Pons (tissue), 1 donor: ENCODE results near the gene N4BP2L2.

Source experiments
- DNase-seq: peaks from one replicate; pipeline ENCODE4 v3.0.0-alpha.2; 2016; ENCODE audit warnings: low spot score

The N4BP2L2 gene

GRCh38 chr13:32468502-32469142, 70.0 kb downstream of the N4BP2L2 start:
- no peak for DNase-seq

DNA sequence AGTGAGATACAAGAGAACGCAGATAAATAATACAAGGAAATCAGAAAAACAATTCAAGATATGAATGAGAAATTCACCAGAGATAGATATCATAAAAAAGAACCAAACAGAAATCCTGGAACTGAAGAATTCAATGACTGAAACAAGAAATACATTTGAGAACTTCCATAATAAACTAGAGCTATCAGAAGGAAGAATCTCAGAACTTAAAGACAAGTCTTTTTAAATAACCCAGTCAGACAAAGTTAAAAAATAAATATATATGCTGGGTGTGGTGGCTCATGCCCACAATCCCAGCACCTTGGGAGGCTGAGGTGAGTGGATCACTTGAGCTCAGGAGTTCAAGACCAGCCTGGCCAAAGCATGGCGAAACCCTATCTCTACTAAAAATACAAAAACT, 82.0 kb downstream of the N4BP2L2 start:
- no peak for DNase-seq

DNA sequence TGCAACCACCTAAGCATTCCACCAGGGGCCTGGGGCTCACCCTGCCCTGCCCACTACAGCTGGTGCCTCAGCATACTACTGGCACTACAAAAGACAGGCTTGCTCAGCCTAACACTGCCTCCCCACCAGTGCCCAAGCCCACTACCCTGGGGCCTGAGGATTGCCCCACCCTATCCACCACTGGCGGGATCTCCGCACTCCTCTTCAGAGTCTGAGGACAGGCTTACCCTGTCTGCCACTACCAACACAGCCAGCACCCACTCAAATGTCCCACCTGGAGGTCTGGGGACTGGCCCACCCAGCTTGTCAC, 83.0 kb downstream of the N4BP2L2 start:
- no peak for DNase-seq

- DNase-seq, result no peak
Measured at GRCh38 chr13:32454886-32455593, 83.6 kb downstream of the N4BP2L2 start.

GRCh38 chr13:32453981-32454380, 84.6 kb downstream of the N4BP2L2 start:
- no peak for DNase-seq

GRCh38 chr13:32448972-32449371, 89.6 kb downstream of the N4BP2L2 start:
- no peak for DNase-seq

GRCh38 chr13:32447894-32448623, 90.5 kb downstream of the N4BP2L2 start:
- DNase-seq, result no peak

- DNase-seq, result no peak
Measured at GRCh38 chr13:32446773-32447465, 91.7 kb downstream of the N4BP2L2 start.

- no peak for DNase-seq
Measured at GRCh38 chr13:32446220-32446619, 92.4 kb downstream of the N4BP2L2 start.

DNA sequence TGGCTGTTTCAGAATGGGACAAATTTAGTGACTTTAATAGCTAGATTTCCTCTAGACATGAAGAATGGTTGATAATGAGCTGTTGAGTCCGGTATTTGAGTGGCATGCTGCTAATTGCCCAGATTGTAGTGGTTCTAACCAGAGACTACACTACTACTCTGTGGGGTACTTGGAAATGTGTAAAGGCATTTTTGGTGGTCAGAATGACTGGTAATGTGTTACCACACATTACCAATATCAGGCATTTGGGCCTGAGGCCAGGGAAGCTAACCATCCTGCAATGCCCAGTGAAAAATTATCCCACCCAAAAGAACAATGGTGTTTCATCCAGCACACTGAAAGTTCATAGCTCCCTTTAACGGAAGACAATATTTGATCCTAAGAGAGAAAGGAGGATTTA, 93.1 kb downstream of the N4BP2L2 start:
- no peak for DNase-seq

- peak; percentile 61 for DNase-seq
Measured at GRCh38 chr13:32443111-32443510, 95.5 kb downstream of the N4BP2L2 start.

DNA sequence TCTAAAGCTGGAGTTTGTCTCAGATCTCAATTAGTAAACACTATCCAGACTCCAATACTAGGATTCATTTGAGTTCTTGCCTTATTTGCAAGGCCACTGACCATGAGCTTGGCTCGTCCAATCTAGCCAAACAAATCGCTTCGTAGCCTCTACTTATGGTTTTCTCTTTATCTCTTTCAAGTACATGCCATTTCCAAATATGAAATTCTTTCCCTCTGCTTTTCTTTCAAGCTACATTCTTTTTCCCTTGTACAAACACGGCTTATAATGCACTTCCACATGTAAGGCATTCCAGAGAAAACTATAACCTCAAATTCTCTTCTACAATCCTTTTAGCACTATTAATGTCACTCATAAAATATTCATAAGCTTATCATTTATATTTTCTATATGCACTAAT, 99.7 kb downstream of the N4BP2L2 start:
- no peak for DNase-seq

DNA sequence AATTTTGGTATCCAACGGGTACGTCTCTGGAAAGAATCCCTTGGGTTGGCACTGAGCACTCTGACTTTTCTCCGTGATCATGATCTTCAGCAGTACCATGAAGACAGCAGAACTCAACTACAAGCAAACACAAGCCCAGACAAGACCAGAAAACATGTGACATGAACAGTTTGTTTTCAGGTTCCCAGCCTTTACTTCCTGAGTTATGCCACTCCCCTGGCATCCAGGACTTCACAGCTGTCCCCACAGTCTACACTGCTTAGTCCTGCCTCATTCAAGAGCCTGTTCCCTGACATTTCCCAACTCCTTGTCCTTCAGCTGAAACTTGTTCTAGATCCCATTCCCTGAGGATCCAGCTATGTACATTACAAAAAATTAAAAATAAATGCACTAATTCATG, 105.7 kb downstream of the N4BP2L2 start:
- no peak for DNase-seq

DNA sequence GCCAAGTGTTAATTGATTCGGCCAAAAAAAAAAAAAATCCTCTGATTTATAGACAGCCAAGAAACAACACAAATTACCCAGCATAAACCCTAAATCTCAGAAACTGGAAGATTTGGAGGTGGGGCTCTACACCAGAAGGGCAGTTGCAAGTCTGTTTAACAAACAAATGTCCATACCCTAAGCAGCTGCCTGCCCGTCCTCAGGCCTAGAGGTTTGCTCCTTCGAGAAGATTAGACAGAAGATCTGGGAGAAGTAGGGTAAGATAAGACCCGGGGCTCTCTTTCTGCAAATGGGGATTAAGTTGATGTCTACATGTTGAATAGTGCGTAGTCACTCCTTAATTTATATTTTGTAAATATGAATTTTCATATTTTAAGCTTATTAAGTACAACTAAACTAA, 107.2 kb downstream of the N4BP2L2 start:
- no peak for DNase-seq

DNA sequence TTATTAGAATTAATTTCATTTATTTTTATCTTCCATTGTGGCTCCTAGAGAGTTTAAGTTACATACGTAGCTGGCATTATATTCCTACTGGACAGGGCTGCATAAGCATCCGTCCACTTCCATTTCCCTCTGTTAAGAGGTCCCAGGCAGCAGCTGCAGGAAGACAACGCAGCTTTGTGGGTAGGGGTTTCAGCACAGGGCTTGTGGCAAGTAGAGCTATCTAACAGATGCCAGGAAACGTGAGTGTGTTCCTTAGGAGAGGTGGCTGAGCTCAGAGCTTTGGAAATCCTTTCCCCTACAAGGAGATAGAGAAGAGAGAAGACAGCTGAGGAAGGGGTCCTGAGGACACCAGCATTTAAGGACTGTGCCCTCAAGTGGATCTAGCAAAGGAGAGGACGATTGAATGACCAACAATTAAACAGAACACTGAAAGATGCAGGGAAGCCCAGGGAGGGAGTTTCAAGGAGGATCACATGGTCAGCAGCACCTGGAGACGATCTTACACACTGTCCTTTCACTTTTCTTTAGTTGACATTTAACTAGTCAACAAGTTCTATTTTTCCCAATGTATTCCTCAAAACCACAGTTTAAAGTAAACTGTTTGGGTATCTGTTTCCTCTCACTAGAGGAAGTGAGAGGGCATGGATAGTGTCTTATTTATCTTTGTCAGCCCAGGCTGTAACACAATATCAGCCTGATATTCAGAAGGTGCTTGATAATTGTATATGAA, 108.4 kb downstream of the N4BP2L2 start:
- DNase-seq, result no peak

GRCh38 chr13:32429433-32429909, 109.1 kb downstream of the N4BP2L2 start:
- no peak for DNase-seq

GRCh38 chr13:32428581-32429432, 109.8 kb downstream of the N4BP2L2 start:
- peak; percentile 63 for DNase-seq

- peak; percentile 86 for DNase-seq
Measured at GRCh38 chr13:32427852-32428580, 110.6 kb downstream of the N4BP2L2 start, which contains the start of gene N4BP2L1. Gene N4BP2L1 (minus strand): TSS chr13:32428130. CDS start chr13:32428082, 48 bp downstream.

- peak; percentile 25 for DNase-seq
Measured at GRCh38 chr13:32426990-32427851, 111.4 kb downstream of the N4BP2L2 start.
